ENCODE measurements around the gene AFF4.

The AFF4 gene

GRCh38 chr5:132840896-132841295 is 122.5 kb downstream of the AFF4 start:
- TF ChIP-seq POLR2A (IDR thresholded peaks at IDR 0.05; ENCODE audit: low read depth, low read length) = no peak
- no peak for TF ChIP-seq TAF1 (IDR thresholded peaks at IDR 0.05; ENCODE audit: borderline replicate concordance, low read depth, low read length)
- TF ChIP-seq POLR2AphosphoS5 (IDR thresholded peaks at IDR 0.05; ENCODE audit: low read depth, low read length) = no peak

GRCh38 chr5:132840313-132840712 is 123.1 kb downstream of the AFF4 start:
- no peak for FAIRE-seq
- TF ChIP-seq TAF1 (IDR thresholded peaks at IDR 0.05; ENCODE audit: borderline replicate concordance, low read depth, low read length) (no peak), POLR2AphosphoS5 (IDR thresholded peaks at IDR 0.05; ENCODE audit: low read depth, low read length) (no peak), POLR2A (IDR thresholded peaks at IDR 0.05; ENCODE audit: low read depth, low read length) (no peak)
- no peak for DNase-seq (ENCODE audit: insufficient read length)

More at GRCh38 chr5:132840896-132841295, 122.5 kb downstream of the AFF4 start:
- FAIRE-seq (no peak), DNase-seq (ENCODE audit: insufficient read length) (no peak)

- DNase-seq (ENCODE audit: insufficient read length) (no peak), FAIRE-seq (no peak)
- no peak for TF ChIP-seq POLR2A (IDR thresholded peaks at IDR 0.05; ENCODE audit: low read depth, low read length)
- TF ChIP-seq TAF1 (IDR thresholded peaks at IDR 0.05; ENCODE audit: borderline replicate concordance, low read depth, low read length) = no peak
These were observed 123.8 kb downstream of the AFF4 start for GRCh38 chr5:132839426-132840301.

GRCh38 chr5:132838516-132839282 is 124.7 kb downstream of the AFF4 start:
- TF ChIP-seq POLR2A (IDR thresholded peaks at IDR 0.05; ENCODE audit: low read depth, low read length) (no peak), TAF1 (IDR thresholded peaks at IDR 0.05; ENCODE audit: borderline replicate concordance, low read depth, low read length) (no peak), POLR2AphosphoS5 (IDR thresholded peaks at IDR 0.05; ENCODE audit: low read depth, low read length) (no peak)
- DNase-seq (ENCODE audit: insufficient read length) (no peak), FAIRE-seq (no peak)

- FAIRE-seq = no peak
- TF ChIP-seq POLR2AphosphoS5 (IDR thresholded peaks at IDR 0.05; ENCODE audit: low read depth, low read length) = no peak
- no peak for TF ChIP-seq TAF1 (IDR thresholded peaks at IDR 0.05; ENCODE audit: borderline replicate concordance, low read depth, low read length)
- no peak for TF ChIP-seq POLR2A (IDR thresholded peaks at IDR 0.05; ENCODE audit: low read depth, low read length)
These were observed 125.6 kb downstream of the AFF4 start for GRCh38 chr5:132837868-132838267.

GRCh38 chr5:132836852-132837251 is 126.6 kb downstream of the AFF4 start:
- TF ChIP-seq TAF1 (IDR thresholded peaks at IDR 0.05; ENCODE audit: borderline replicate concordance, low read depth, low read length) (no peak), POLR2AphosphoS5 (IDR thresholded peaks at IDR 0.05; ENCODE audit: low read depth, low read length) (no peak), POLR2A (IDR thresholded peaks at IDR 0.05; ENCODE audit: low read depth, low read length) (no peak)
- FAIRE-seq (no peak), DNase-seq (ENCODE audit: insufficient read length) (no peak)

More at GRCh38 chr5:132837868-132838267, 125.6 kb downstream of the AFF4 start:
- DNase-seq (ENCODE audit: insufficient read length) = no peak

- no peak for TF ChIP-seq POLR2A (IDR thresholded peaks at IDR 0.05; ENCODE audit: low read depth, low read length)
- TF ChIP-seq TAF1 (IDR thresholded peaks at IDR 0.05; ENCODE audit: borderline replicate concordance, low read depth, low read length) = no peak
- no peak for TF ChIP-seq POLR2AphosphoS5 (IDR thresholded peaks at IDR 0.05; ENCODE audit: low read depth, low read length)
- DNase-seq (ENCODE audit: insufficient read length) = no peak
- no peak for FAIRE-seq
These were observed 129.4 kb downstream of the AFF4 start for GRCh38 chr5:132834057-132834456.

GRCh38 chr5:132832612-132833011 is 130.8 kb downstream of the AFF4 start:
- TF ChIP-seq POLR2A (IDR thresholded peaks at IDR 0.05; ENCODE audit: low read depth, low read length) (no peak), TAF1 (IDR thresholded peaks at IDR 0.05; ENCODE audit: borderline replicate concordance, low read depth, low read length) (no peak), POLR2AphosphoS5 (IDR thresholded peaks at IDR 0.05; ENCODE audit: low read depth, low read length) (no peak)
- FAIRE-seq (no peak), DNase-seq (ENCODE audit: insufficient read length) (no peak)

- DNase-seq (ENCODE audit: insufficient read length) (no peak), FAIRE-seq (no peak)
- TF ChIP-seq POLR2AphosphoS5 (IDR thresholded peaks at IDR 0.05; ENCODE audit: low read depth, low read length) (no peak), TAF1 (IDR thresholded peaks at IDR 0.05; ENCODE audit: borderline replicate concordance, low read depth, low read length) (no peak), POLR2A (IDR thresholded peaks at IDR 0.05; ENCODE audit: low read depth, low read length) (no peak)
These were observed 132.2 kb downstream of the AFF4 start for GRCh38 chr5:132831095-132831860.

- no peak for TF ChIP-seq POLR2AphosphoS5 (IDR thresholded peaks at IDR 0.05; ENCODE audit: low read depth, low read length)
- peak; percentile 55; the same call in 1 of the 2 replicates for TF ChIP-seq POLR2A (IDR thresholded peaks at IDR 0.05; ENCODE audit: low read depth, low read length)
- TF ChIP-seq TAF1 (IDR thresholded peaks at IDR 0.05; ENCODE audit: borderline replicate concordance, low read depth, low read length) = no peak
- DNase-seq (ENCODE audit: insufficient read length) (peak; percentile 76), FAIRE-seq (peak; percentile 80)
These were observed 132.9 kb downstream of the AFF4 start, which contains the start of gene SHROOM1 for GRCh38 chr5:132830436-132831094. TSS of gene SHROOM1 (minus strand) at chr5:132830647. CDS start at chr5:132826140, 4,507 bp downstream.

Measured in GM12892 (cell line).